HG03439 (cell line): ENCODE results near the gene RET.

Experiments used
- ATAC-seq: cut with Tn5 transposase; IDR thresholded peaks from one replicate; pipeline ENCODE4 v1.9.1; 2021; ENCODE audit warnings: mild to moderate bottlenecking, moderate library complexity; ENCODE audit not compliant: unreplicated experiment

Gene RET

DNA sequence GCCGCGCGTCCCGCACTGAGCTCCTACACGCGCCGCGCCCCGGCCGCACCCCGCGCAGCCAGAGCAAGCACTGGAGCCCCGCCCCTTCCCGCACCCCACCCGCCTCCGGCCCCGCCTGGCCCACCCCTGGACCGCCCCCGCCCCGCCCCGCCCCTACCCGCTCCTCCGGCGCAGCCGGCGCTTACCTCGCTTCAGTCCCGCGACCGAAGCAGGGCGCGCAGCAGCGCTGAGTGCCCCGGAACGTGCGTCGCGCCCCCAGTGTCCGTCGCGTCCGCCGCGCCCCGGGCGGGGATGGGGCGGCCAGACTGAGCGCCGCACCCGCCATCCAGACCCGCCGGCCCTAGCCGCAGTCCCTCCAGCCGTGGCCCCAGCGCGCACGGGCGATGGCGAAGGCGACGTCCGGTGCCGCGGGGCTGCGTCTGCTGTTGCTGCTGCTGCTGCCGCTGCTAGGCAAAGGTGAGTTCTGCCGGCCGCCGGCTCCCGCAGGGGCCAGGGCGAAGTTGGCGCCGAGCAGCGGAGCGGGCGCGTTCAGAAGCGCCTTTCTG is at the start of gene RET:
TSS of gene RET (plus strand) at position 194 of the 545 bp plus-strand sequence. CDS start at position 384, 190 bp downstream.
- no peak for ATAC-seq

- no peak for ATAC-seq
Observed at GRCh38 chr10:43027331-43027955, 49.4 kb upstream of the RET start.

DNA sequence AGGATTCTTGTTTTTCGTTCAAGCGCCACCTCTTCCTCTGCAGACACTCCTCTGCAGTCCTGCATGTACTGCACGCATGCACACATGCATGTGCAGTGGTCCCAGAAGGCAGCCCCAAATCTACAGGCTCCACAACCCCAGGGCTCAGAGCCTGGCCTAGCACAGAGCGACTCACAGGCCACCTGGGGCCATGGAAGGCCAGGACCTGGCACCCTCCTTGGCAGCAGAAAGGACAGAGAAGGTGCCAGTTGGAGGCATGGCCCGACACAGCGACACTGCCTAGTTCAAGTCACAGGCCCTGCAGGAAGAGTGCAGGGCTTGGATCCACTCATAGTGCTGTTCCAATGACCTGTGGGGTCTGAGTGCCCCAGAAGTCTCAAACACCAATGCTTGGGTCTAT is 48.7 kb upstream of the RET start:
- ATAC-seq, result no peak

DNA sequence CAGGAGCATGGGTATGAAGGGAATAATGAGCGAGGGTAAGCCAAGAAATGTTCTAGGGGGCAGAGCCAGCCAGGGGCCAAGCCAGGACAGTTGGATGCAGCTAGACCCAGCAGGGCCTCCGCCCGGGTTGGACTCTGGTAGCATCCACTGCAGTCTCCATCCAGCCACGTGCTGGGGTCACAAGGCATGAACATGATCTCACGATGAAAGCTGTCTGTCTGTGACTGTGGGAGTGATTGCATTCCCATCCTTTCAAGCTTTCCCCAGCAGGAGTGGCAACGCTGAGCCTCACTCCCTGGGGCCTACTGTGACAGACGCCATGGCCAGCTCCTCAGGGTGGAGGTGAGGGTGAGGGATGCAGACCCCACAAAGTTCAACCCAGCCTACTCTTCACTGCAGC is 47.8 kb upstream of the RET start:
- ATAC-seq, result no peak

DNA sequence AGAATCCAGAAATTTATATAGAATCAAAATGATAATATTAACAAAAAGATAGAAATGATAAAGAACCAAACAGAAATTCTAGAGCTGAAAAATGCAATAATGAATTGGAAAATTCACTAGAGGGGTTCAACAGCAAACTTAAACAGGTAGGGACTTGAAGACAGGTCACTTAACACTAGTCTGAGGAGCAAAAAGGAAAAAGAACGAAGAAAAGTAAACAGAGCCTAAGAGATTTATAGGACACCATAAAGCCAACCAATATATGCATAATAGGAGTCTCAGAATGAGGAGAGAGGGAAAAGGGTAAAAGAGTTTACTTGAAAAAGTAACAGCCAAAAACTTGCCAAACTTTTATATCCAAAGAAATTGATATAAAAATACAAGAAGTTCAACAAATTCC is 44.3 kb upstream of the RET start:
- ATAC-seq, result no peak

- no peak for ATAC-seq
Observed at GRCh38 chr10:43035800-43036199, 41.1 kb upstream of the RET start.

DNA sequence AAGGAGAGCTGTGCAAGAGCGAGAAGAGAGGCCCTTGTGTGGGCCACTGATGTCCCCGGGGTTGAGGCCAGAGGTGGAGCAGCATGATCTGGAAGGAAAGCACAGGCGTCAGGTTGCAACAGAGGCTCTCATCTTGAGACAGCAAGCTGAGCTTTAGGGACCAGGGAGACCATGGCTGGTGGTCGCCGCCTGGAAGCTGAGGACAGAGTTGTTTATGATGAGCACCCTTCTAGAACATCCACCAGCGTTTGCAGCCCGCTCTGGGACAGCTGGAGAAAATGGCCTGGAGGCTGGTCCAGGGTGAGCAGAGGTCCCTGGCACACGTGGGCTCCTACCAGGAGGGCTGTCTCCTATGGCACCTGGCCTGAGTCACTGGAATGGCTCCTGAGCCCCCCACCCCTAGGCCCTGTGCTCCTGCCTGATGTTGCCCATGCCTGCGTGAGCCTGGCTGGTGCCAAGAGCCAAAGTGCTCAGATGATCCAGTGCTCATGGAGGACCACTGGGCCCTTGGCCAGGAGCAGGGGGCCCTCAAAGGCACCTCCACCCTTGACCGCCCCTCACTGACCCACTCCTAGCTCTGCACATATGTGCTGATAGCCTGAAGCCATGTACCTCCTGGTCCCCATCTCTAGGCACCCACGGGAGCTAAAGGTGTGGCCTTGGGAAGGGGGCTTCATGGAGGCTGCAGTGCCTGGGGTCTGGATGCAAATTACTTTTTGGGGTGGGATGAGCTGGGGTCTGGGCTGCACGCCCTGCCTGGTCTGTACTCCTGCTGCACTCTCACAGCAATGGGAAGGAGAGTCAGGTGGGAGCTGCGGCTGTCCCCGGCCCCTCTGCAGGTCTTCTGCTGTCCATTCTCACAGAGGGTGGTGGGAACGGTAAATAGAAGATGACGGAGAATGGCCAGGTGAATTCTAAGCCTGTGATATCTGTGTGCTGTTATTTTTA is 40.1 kb upstream of the RET start:
- no peak for ATAC-seq

DNA sequence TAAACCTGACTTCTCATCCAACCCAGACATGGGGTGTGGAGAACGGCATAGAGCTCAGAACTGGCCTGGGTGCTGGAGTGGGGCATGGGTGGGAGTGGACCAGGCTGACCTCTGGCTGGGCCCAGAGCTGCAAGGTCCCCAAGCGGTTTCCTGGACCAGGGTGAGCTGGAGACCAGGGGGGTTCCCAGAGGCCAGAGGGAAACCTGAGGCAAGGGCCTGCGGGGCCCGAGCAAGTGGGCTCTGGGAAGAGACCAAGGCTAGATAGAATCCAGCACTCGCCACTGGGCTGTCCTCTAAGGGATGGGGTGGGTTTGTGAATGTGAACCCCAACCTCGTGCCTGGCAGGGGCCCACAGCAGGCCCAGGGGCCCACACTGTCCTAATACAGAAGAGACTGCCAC is 39.4 kb upstream of the RET start:
- ATAC-seq, result no peak

- no peak for ATAC-seq
Observed at GRCh38 chr10:43037942-43038782, 38.7 kb upstream of the RET start.

DNA sequence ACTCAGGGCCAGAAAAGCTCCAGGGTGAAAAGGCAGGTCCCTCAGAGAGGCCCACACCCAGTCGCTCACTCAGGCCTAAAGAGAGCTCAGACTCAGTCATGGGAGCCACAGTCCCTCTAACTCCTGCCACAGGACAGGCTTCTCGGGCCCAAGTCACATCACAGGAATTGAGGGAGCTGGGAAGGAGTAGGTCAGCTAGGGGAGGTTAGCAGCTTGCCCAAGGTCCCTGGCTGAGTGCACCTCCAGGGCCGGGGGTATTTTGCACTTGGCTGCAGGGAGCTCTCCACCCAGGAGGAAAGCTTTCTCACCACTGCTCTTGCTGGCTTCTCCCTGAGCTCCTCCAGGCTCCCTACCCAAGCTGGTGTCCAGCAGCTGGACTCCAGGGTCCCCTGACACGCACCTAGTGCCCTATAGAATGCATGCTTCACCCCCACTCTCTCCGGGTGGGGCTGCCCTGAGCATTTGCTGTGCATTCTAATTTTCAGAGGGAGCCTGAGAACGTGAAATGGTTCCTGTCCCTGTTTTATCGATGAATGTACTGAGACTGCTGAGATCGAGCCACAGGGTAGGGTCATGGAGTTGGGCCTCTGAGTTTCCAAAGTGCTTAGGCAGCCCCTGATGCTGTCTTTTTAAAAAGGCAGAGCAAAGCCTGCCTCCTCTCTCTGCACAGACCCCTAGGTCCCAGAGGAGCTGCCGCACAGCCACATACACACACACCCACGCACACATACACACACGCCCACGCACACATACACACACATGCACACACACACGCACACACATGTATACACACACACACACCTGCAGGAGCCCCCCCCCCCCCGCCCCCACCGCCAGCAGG is 37.9 kb upstream of the RET start:
- no peak for ATAC-seq

- ATAC-seq, result no peak
Observed at GRCh38 chr10:43039624-43040481, 37.0 kb upstream of the RET start.

DNA sequence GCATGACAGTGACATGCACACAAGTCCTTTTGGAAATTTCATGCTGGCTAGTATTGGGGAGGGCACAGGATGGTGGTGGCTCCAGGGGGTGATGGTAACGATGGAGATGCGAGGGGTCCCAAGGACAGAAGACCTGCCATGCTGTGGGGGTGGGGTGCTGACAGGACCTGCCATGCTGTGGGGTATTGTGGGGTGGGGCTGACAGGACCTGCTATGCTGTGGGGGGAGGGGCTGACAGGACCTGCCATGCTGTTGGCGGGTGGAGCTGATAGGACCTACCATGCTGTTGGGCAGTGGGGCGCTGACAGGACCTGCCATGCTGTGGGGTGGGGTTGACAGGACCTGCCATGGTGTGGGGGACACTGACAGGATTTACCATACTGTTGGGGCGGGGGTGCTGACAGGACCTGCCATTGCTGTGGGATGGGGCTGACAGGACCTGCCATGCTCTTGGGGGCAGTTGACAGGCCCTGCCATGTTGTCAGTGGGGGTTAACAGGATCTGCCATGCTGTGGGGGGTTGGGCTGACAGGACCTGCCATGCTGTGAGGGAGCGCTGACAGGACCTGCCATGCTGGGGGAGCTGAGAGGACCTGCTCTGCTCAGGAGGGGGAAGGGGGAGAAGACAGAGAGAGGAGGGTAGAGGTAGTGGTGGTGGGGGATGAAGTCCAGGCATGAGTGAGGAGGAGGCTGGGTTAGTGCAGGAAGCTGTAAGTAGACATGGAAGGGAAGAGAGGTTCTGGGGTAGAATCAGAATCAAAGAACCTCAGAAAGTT is 36.2 kb upstream of the RET start:
- no peak for ATAC-seq

DNA sequence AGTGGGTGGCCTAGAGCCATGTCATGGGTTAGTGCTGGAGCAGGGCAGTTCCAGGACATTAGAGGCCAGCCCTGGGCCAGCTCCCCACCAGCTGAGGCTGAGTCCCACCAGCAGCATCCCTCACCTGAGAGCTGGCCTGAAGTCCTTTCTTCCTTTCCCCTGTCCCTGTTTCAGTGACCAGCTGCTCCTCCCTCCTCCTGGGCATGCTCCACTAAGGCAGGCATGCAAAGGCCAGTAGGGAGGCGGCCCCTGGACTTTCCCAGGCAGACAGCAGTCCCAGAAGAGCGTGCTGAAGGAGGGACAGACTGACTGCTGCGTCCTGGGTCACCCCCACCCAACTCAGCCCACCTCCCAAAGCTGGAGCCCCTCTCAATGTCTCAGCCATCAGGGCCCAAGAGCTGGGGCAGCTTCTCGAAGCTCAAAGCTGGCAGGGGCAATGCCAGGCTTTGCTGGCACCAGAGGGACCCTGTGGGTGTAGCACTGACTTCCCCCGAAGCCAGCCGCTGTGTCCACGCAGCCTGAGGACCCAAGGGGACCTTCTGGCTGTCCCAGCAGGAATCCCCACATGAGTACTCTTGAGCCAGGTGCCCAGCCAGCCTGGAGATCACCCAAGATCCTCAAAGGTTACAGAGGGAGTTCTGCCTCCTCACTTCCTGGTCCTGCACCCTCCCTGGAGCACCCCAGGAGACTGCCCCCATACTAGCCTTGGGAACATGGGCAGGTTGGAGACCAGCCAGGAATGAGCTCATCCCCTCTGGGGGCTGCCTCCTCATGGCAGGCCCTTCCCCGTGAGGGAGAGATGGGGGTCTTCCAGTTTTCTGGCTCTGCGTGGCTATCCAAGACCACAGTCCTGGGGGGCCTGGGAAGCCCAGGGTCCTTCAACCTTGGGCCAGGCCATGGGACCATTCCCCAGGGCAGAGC is 35.2 kb upstream of the RET start:
- no peak for ATAC-seq

- no peak for ATAC-seq
Observed at GRCh38 chr10:43042503-43043341, 34.1 kb upstream of the RET start.

- no peak for ATAC-seq
Observed at GRCh38 chr10:43043342-43043772, 33.5 kb upstream of the RET start.

DNA sequence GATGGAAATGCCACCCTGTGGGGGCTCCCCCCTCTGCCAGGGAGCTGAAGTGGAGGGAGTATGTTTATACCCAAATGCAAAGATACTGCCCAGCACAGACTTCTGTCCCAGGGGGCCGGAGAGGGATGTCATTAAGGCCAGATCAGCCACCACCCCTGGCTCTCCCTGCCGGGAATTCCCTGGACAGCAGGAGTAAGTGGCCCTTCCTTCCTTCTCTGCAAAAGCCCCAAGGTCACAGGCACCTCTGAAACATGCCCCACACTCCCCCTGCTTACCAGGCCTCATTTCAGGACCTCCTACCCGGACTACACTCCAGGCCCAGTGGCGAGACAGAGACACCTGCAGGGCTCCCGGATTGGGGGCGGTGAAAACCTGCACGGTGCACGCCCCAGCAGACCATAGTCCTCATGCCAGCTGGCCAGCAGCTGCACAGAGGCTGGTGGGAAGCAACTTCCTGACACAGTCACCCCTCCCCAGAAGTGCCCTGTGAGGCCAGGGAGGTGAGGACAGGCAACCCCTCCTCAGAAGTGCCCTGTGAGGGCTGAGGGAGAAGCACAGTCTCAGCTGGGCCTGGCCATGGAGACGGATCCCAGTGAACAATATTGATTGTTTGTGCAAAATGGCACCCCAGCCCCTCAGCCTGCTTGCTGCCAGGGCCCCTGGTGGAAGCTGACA is 33.0 kb upstream of the RET start:
- no peak for ATAC-seq
